HG03460 (cell line): Measurements from ENCODE around the gene XYLT1.

Experiments used
- ATAC-seq: cut with Tn5 transposase; IDR thresholded peaks from one replicate; pipeline ENCODE4 v1.9.1; 2021; ENCODE audit not compliant: unreplicated experiment

XYLT1 gene

DNA sequence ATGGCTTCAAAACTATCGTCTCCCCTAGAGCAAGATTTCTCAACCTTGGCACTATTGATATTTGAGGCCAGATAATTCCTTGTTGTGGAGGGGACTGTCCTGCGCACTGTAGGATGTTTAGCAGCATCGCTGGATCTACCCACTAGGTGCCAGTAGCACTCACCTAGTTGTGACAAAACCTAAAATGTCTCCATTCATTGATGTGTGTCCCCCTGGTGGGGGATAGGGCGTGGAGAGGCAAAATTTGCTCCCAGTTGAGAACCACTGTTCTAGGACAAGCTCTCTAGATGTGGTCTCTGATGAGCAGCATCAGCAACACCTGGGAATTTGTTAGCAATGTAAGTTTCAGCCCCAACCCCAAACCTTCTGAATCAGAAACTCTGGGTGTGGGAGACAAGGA lies 259.0 kb downstream of the XYLT1 start:
- ATAC-seq = no peak

DNA sequence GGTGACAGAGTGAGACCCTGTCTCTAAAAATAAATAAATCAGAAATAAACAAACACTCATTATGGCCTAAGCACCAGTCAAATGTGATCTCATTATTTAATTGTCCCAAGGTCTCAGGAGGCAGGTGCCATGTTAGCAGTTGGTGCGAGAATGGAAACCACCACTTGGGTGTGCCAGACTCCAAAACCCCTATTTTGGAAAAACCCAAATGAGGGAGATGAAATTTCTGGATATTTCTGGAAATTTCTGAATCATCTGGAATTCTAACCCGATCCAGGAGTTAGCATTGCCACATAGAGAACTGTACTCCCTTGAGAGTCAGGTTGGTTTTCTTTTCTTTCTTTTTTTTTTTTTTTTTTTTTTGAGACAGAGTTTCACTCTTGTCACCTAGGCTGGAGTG lies 264.0 kb downstream of the XYLT1 start:
- ATAC-seq = no peak

DNA sequence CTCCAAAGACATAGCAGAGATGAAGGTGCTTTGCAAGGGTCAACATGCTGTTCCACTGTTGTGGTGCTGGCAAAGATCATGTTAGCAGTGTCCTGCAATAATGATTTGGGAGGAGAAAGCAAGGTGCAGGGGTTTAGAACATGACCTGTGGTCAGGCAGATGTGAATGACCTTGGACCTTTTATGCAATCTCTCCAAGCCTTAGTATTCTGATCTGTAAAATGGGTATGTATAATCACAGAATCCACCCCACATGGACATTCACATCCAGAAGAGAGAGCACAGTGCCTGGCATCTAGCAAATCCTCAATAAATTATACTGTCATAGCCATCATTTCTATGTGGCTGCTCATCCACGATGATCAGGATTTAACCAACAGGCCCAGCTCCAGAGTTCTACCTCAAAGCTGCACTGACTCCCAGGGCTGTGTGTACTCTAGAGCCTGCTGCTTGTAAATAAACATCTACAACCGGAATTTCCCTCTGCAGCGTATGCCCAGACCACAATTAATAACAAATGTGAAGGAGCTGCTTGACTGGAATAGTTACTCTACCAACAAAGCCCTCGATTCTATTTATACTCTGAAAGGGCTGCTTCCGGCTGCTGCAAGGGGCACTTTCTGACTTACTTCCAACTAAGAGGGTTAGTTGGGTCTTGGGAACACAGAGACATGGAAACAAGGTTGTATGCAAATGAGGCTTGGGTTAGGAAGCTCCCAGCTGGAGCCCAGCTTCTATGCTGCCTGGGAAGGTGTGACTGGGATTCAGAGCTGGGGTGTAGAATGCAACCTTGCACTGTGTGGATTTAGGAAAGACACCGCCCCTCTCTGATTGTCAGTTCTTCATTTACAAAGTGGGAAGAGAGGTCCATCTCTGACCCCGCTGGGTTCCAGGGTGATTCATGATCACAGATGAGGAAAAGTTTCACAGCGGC lies 265.2 kb downstream of the XYLT1 start:
- no peak for ATAC-seq

DNA sequence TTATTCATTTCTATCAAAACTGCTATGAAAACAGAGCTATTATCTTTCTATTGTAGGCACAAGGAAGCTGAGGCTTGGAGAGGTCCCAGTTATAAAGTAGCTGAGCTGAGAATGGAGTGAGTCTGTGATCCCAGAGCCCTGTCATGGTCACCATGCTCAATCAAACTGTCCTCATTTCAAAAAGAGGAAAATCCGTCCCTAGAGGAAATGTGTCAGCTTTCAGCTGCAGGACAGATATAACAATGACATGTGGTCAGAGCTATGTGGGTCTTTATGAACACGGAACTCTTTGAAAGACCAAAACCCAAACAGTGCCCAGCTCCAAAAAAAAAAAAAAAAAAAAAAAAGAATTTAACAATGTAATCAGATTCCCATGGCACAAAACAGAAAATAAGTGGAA lies 266.1 kb downstream of the XYLT1 start:
- no peak for ATAC-seq

DNA sequence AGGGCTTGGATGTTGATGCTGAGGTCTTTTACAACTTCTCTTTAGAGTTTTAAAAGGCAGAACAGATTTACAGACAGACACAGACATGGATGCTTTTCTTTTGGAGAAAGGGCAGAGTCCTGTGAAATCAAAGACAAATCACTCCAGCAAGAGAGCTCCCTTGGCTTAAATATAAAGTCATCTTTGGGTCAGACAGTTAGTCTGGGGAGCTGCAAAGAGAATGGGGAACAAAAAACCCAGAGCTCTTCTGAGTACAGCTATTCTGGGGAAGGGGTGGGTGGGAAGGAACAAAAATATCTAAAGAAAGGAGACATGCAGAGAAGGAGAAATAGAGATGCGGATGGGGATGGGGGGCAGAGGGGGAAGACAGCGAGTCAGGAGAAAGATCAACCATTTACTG lies 266.6 kb downstream of the XYLT1 start:
- ATAC-seq = no peak

DNA sequence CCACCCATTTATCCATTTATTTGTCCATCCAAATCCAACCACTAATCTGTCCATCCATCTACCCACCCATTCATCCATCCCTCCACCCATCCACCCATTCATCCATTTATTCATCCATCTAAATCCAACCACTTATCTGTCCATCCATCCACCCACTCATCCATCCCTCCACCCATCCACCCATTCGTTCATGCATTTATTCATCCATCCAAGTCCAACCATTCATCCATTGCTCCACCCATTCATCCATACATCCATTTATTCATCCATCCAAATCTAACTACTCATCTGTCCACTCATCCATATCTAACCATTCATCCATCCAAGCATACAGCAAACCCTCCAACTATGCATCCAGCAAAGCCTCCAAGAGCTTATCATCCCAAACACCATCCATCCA lies 267.3 kb downstream of the XYLT1 start:
- no peak for ATAC-seq

DNA sequence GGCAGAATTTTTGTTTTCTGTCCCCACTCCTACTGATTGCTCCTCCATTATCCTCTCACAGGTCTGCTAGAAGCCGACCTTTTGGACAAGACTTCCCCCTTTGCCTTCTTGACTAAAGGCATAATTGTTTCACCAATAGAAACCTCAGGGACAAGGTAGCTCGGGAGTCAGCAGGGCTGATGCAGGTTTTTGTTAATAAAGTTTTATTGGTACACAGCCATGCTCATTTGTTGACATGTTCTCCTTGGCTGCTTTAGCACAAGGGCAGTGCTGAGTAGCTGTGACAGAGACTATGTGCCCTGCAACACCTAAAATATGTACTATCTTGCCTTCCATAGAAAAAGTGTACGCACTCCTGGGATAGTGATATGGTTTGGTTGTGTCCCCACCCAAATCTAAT lies 271.6 kb downstream of the XYLT1 start:
- ATAC-seq = no peak

DNA sequence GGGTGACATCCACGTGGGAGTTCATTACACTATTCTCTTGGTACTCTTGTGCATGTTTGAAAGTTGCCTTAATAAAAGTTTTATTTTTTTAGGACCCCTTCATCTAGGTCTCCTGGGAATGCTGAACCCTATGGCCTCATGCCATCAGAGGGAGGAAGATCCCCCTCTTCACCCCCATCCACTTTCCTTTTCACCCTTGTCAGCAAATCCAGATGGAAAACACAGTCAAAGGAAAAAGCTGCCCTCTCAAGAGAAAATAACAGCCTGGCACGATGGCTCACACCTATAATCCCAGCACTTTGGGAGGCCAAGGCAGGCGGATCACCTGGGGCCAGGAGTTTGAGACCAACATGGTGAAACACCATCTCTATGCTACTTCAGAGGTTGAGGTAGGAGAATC lies 274.2 kb downstream of the XYLT1 start:
- ATAC-seq = no peak

DNA sequence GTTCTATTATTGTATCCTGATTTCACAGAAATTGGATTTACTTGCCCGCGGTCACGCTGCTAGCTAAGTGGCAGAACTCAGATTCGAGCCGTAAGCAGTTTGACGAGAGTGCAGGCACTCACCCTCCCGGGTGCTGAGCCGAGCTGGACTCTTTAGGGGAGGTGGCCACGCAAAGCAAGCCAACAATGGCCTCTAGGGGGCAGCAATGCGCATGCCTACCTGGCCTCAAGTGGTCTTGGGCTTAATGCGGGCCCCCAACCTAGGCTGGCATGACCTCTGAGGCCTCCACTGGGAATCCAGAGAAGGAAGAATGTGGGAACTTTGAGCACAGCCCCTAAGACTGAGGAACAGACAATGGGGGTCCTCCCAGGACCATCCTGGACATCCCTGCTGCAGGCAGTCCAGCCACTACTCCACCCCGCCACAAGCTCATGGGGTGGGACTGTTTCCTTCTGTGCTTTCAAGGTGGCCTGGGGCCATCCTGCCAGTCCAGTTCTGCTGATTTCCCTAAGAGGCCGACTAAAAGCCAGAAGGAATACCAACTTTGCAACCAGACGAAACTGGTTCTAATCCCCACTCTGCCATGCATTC lies 276.5 kb downstream of the XYLT1 start:
- no peak for ATAC-seq

DNA sequence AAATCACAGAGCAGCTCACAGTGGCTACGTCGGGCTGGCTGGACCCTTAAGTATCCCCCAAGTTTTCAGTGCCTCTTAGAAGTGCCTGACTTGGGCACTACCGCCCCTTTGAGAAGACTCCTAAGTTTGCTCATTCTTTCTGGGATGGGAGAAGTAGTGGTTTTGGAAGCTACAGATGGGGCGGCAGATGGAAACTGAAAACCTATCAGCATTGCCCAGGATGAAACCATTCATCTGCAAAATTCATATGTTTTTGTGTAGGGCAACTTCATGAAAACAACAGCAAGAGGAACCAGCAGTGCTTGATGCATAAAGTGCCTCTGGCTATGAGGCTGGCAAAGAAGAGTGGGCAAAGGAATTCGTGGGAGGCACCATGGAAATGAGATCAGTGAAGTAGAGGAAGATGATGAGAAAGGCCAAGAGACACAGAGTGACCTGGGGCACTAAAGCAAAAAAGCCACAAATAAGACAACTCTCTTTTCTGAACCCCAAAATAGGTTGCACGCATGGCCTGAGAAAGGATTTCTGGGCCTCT lies 277.1 kb downstream of the XYLT1 start:
- no peak for ATAC-seq

DNA sequence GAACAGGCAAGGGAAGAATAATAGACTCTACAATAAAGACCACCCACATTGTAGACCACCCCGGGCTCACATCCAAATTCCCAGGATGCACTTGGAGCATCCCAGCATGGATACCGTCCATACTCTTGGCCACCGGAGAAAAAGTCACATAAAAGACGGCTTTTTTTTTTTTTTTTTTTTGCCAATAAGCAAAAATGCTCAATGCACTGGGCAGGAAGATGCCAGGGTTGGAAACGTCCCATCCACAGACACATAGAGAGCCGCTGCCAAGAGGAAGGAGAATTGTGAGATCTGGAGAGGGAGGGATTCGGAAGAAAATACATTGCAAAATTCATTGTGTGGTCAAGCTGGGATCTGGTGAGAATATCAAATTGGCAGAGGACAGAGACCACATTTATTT lies 286.7 kb downstream of the XYLT1 start:
- ATAC-seq = no peak

DNA sequence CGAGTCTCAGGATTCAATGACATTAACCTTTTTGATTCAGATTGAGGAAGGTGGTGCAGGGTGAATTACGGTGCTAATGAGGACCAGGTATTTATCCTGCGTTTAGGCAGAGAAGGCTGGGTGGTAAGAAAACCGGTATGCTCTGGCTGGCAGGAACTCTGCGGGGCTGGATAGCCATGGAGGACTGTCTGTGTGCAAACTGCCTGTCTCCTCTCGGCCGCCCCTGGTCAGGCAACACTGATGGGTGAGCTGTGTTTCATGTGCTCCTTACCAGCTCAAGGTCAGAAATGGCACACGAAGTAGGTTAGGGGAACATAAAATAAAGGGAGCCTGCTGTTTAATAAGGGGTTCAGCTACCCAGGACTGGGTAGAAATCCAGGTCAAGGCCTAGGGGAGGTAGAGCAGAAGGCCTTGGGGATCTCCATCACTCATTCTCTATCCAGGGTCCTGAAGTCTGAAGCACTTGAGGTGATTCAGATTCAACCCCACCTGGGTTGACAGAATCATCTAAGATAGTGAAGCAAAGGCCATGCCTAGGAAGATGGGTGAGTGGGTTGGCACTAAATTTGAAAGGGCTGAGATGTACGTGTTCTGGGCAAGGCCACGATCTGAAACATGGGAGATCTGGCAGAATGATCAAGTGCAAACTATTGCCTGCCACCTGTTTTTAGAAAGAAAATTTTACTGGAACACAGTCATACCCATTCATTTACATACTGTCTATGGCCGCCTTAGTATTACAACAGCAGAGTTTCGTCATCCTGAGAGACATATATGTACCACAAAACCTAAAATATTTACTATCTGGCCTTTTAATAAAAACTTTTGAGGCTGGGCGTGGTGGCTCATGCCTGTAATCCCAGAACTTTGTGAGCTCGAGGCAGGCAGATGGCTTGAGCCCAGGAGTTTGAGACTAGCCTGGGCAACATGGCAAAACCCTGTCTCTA lies 292.5 kb downstream of the XYLT1 start:
- no peak for ATAC-seq

DNA sequence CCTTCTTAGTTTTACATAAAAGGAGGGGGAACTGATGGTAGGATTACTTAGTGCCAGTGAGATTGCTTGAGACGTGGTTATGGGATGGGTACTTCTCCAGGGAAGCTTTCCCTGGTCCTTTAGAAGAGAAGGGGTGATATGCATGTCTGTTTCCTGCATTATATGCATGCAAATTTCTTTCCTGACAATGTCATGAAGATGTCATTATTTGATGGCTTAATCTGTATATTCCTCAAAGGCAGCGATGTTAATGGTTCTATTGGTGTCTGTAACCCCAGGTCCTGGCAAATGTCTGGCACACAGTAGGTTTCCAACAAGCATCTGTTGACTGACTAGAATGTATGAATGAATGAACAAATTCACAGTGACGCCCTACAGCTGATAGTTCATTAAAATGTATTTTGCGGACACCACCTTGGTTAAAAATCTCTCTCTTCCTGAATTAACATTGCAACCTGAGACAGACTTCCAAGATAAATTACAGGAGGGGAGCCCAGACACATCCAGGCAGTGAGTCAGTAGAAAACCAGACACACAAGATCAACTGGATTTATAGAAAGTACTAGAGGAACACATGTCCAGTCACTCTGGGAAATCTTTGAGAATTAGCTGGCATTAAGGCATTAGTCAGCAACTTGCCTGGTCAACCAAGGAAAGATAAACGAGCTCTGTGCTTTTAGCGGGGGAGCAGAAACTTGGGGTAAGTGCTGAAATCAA lies 293.4 kb downstream of the XYLT1 start:
- ATAC-seq = no peak

DNA sequence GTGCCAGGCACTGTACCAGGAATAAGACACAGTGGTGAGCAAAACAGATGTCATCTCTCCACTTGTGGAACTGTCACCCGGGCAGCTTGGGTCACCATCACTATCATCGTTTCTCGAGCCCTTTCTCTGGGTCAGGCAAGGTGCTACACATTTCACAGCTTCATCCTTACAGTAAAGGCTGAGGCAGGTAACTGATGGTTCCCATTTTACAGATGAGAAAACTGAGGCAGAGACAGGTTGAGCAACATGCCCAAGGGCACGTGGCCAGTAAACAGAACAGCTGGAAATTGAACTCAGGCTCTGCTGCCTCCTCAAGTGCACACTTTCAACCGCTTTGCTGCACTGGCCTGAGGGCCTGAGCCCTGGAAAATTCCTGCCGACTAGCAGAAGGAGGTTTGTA lies 294.6 kb downstream of the XYLT1 start:
- no peak for ATAC-seq

DNA sequence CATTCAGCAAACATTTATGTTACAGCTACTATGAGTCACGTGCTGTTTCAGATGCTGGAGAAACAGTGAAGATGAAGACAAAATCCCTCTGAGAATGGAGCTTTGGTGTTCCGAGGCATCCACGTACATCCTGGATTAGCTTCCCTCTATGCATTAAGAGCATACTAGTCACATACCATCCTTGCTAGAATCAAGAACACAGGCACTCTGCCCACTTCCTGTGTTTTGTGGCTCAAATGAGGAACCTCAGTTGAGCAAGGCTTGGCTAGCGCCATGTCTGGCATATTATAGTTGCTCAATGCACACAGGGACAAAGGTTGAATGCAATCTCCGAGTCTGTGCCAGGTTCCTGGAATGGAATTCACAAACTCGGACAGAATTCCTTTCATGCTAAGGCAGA lies 297.5 kb downstream of the XYLT1 start:
- no peak for ATAC-seq

DNA sequence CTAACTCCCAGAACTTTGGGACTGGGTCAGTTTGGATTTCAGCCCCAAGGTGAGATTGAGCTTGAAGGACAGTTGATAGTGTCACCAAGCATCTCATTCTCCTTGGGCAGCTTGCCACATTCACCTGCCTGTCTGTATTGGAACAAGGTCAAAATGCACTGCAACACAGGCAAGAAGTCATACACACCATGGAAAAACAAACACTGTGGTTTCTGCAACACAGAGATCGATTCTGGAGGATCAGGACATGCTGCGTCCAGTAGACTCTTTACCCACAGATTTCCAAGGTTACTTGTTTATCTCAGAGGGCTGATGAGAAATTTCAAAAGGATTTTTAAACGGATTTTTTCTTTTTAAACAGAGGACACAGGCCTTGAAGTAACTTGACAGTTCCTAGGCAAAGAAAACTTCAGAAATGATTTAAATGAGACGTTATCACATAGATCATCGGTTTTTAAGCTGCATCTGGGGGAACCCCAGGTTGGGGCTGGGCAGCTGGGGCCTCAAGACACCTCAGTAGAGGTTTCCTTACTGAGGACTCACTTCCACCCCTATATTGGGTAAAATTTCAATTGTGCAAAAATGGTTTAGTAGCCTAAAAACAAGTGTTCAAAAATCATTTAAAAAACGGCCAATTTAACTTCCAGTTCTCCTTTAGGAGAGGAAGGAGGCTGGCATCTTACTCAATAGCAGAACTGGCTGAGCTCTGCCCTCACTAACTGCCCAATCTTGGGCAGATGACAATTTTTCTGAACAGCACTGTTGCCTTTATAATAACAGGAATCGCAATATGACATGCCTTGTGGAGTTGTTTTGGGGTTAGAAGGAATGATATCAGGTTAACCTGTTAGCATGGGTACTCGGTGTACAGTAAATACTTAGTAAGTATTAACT lies 299.3 kb downstream of the XYLT1 start:
- ATAC-seq = no peak

DNA sequence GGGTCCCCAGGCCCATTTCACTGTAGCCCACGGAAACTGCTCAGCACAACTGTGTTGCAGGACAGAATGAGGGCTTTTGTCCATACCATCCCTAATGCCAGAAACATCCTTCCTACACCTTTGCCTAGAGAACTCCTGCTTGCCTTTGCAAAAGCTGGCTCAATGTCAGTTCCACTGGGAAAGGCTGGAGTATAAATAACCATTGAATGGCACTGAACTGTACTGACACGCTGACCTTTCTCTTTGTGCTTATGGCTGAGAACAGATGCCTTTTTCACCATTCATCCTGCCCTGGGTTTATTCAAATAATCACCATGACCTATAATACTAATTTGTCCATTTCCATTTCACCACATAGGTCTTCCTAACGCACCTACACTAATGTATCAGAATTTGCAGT lies 300.3 kb downstream of the XYLT1 start:
- no peak for ATAC-seq

DNA sequence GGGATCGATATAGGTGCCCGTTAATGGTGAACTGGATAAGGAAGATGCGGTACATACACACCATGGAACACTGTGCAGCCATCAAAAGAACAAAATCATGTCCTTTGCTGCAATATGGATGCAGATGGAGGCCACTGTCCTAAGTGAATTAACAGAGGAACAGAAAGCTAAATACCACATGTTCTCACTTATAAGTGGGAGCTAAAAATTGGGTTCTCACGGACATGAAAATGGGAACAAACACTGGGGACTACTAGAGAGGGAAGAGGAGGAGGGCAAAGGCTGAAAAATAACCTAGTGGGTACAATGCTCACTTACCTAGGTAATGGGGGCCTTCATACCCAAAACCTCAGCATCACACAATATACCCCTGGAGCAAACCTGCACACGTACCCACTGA lies 302.6 kb downstream of the XYLT1 start:
- no peak for ATAC-seq

DNA sequence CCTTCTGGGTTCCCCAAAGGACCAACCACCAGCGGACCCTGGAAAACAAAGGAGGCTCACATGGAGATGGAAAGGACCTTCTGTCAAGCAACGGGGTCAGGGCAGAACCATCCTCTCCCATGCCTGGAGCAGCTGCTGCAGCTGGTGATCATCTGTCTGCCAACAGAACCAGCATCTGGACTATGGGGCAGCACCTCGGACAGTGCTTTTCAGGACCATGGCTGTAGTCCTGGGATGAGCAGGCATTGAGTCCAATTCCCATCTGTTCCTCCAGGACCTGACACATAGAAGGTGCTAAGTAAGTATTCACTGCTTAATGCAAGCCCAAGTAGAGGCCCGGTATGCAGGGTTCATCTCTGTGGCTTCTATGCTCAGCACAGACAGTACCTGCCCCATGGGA lies 304.7 kb downstream of the XYLT1 start:
- no peak for ATAC-seq

DNA sequence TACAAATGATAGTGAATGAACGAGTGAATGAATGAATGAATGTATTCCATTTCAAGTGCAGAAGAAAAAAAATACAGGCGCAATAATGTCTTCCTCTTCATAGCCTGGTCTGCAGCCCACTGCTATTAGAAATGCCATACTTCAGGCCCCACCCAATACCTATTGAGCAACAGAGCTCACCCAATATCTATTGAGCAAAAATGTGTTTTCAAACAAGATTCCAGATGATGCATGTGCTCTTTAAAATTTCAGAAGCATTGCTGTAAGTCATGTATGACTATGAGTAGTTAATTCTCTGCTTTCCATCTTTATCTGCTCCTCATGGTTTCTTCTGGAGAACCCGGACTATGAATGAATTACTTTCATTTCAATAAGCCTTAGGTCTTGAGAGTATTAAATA lies 308.2 kb downstream of the XYLT1 start:
- no peak for ATAC-seq
